ENCODE data around the gene RBM23. TPM values are rescaled to one million over a fixed set of nuclear protein-coding genes. Genes with fewer than 3 reads are reported as not detected.
A peak's percentile ranks its signal among the peaks of the same experiment; 100 is the strongest.

The RBM23 gene
- total RNA-seq, 1 experiment from 2014 or later: 78.0 TPM

DNA sequence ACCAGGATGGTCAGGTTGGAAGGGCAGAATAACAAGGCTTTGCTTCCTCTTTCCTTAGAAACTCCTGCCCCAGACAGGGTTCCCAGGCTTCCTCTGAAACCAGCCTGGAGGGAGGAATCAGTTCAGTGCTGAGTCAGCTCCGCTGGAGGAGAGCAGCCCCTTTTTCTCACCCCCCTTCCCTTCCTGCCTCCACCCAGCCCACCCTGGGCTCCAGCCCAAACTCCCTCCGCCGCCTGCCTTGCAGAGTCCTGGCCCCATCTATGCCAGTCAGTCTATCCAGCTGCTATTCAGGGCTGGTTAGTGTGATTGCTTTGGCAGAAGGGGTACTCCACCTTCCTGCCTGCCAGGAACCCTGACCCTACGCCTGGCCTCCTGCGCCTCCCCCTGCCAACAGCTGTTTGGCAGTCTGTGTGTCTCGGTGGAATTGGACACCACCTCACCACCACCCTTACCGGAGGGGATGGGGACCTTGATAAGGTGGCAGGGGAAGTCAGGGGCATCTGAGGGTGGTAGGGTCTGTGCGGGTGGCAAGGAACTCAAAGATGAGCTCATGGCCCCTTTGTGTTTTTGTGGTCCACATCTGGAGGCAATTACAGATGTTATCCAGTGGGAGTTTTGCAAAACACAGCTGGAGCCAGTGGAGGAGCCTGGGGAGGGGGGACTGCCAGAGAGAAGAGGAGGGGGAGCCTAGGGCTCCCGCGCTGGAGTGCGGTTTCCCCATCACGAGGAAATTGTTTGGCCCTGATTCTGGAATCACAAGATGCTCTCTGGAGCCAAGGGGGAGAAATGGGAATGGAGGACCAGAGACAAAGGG lies 70.4 kb downstream of the RBM23 start:
- in situ Hi-C loops (cut with HindIII; ENCODE audit: low sequenced_read_pairs): no loop called here
- DNase-seq (ENCODE audit: low spot score): no peak

DNA sequence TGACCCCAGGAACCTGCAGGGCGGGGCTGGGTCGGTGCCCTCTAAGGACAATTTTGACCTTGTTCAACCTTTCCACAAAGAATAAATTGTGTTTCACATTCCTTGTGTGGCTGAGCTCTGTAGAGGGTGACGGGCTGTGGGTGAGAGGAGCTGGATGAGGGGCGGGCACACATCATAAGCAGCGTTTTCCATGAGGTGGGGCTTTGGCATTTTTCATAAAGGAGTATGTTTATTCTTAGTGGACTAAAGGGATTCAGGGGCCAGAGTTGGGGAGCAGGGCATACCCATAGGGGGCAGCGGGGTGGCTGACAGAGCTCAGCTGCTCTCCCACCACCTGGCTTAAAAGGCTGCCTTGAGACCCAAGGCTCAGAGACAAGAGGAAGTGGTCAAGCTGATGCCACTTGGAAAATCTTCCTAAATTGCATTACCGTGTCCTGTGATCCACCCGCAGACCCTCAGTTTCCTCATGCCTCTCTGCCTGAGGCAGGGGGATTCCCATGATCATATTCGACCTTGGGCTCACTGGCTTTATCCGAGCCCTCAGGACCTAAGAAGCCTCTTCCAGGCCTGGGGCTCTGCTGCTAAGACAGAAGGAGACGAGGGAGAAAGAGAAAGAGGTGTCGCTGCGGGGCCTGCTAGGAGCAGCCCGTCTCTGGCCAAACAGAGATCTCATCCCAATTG lies 71.1 kb downstream of the RBM23 start:
- in situ Hi-C loops (cut with HindIII; ENCODE audit: low sequenced_read_pairs): no loop called here
- DNase-seq (ENCODE audit: low spot score): peak; percentile 40

DNA sequence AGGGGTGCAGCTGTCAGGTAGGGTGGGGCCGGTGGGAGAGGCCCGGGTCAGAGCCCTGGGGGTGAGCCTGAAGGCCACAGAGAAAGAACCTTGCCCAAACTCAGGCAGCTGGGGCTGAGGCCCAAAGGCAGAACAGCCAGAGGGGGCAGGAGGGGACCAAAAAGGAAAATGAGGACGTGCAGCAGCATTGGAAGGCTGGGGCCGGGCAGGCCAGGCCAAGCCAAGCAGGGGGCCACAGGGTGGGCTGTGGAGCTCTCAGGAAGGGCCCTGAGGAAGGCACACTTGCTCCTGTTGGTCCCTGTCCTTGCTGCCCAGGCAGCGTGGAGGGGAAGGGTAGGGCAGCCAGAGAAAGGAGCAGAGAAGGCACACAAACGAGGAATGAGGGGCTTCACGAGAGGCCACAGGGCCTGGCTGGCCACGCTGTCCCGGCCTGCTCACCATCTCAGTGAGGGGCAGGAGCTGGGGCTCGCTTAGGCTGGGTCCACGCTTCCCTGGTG lies 72.1 kb downstream of the RBM23 start:
- in situ Hi-C loops (cut with HindIII; ENCODE audit: low sequenced_read_pairs): no loop called here
- no peak for DNase-seq (ENCODE audit: low spot score)

DNA sequence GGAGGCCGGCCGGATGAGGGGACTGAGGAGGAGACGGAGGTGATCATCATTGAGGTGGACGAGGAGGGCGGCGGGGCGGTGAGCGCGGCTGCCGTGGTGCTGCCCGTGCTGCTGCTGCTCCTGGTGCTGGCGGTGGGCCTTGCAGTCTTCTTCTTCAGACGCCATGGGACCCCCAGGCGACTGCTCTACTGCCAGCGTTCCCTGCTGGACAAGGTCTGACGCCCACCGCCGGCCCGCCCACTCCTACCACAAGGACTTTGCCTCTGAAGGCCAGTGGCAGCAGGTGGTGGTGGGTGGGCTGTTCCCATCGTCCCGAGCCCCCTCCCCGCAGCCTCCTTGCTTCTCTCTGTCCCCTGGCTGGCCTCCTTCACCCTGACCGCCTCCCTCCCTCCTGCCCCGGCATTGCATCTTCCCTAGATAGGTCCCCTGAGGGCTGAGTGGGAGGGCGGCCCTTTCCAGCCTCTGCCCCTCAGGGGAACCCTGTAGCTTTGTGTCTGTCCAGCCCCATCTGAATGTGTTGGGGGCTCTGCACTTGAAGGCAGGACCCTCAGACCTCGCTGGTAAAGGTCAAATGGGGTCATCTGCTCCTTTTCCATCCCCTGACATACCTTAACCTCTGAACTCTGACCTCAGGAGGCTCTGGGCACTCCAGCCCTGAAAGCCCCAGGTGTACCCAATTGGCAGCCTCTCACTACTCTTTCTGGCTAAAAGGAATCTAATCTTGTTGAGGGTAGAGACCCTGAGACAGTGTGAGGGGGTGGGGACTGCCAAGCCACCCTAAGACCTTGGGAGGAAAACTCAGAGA lies 72.9 kb downstream of the RBM23 start:
- no peak for DNase-seq (ENCODE audit: low spot score)
- in situ Hi-C loops (cut with HindIII; ENCODE audit: low sequenced_read_pairs): no loop called here

DNA sequence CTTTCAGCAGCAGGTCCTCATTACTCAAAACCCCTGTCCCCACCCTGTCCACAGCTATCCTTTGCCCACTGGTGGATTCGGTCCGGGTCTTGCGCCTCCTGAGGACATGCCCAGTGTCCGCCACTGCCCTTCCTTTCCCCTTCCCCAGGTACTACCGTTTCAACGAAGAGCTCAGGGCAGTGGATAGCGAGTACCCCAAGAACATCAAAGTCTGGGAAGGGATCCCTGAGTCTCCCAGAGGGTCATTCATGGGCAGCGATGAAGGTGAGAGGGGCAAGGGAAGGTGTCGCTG lies 73.9 kb downstream of the RBM23 start:
- in situ Hi-C loops (cut with HindIII; ENCODE audit: low sequenced_read_pairs): no loop called here
- DNase-seq (ENCODE audit: low spot score): no peak

DNA sequence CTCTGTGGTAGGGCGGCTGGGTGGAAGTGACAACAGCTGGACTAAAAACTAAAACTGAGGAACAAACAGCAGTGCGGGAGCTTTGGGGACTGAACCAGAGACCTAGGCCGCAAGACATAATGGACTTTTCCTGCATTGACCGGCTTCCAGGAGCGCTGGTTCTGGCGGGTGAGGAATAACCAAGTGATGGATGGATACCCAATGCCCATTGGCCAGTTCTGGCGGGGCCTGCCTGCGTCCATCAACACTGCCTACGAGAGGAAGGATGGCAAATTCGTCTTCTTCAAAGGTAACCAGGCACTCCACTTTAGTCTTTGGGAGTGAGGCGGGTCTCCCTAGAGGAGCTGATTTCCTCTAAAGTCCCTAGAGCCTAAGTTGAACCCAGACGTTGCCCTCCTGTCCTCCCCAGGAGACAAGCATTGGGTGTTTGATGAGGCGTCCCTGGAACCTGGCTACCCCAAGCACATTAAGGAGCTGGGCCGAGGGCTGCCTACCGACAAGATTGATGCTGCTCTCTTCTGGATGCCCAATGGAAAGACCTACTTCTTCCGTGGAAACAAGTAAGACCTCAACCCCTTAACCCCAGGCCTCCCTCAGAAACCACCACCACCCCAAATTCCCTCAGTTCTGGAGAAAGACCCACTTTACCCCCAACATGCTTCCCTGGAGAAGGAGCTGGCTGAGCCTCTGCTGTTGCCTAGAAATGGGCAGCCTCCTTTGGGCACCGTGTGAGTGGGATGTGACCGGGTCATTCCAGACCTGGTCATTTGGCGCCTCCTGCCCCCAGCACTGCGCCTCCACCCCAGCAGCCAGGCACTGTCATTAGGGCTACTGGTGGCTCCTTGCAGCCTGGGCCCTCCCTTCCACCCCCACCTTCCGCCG lies 74.5 kb downstream of the RBM23 start:
- no peak for DNase-seq (ENCODE audit: low spot score)
- in situ Hi-C loops (cut with HindIII; ENCODE audit: low sequenced_read_pairs): no loop called here

Other genes with a start within 250 kb of the RBM23 start
- gene OXA1L, start 152.5 kb downstream of the RBM23 start, total RNA-seq (2014; rRNA removed; shearing (Covaris generic)): 187 and 240 TPM in 2 replicates
- 27.3 and 28.1 TPM in 2 replicates for gene SLC7A7, start 103.7 kb downstream of the RBM23 start, total RNA-seq (2014; rRNA removed; shearing (Covaris generic))
- 77.9 and 133 TPM in 2 replicates for gene MRPL52, start 89.3 kb downstream of the RBM23 start, total RNA-seq (2014; rRNA removed; shearing (Covaris generic))
- 294 and 298 TPM in 2 replicates for gene MMP14, start 82.6 kb downstream of the RBM23 start, total RNA-seq (2014; rRNA removed; shearing (Covaris generic))
- 37.1 and 41.5 TPM in 2 replicates for gene LRP10, start 47.4 kb downstream of the RBM23 start, total RNA-seq (2014; rRNA removed; shearing (Covaris generic))
- not detected in 2 replicates for gene REM2, start 35.9 kb downstream of the RBM23 start, total RNA-seq (2014; rRNA removed; shearing (Covaris generic))
- gene PRMT5, start 10.2 kb upstream of the RBM23 start, total RNA-seq (2014; rRNA removed; shearing (Covaris generic)): 206 and 257 TPM in 2 replicates
- 102 and 131 TPM in 2 replicates for gene HAUS4, start 37.9 kb upstream of the RBM23 start, total RNA-seq (2014; rRNA removed; shearing (Covaris generic))
- 16.4 and 17.0 TPM in 2 replicates for gene AJUBA, start 63.4 kb upstream of the RBM23 start, total RNA-seq (2014; rRNA removed; shearing (Covaris generic))
- gene C14orf93, start 91.0 kb upstream of the RBM23 start, total RNA-seq (2014; rRNA removed; shearing (Covaris generic)): 8.7 and 15.1 TPM in 2 replicates
- 447 and 480 TPM in 2 replicates for gene PSMB5, start 115.8 kb upstream of the RBM23 start, total RNA-seq (2014; rRNA removed; shearing (Covaris generic))
- gene PSMB11, start 123.1 kb upstream of the RBM23 start, total RNA-seq (2014; rRNA removed; shearing (Covaris generic)): not detected in 2 replicates
- 8.7 and 10.9 TPM in 2 replicates for gene CDH24, start 138.4 kb upstream of the RBM23 start, total RNA-seq (2014; rRNA removed; shearing (Covaris generic))
- gene ACIN1, start 176.0 kb upstream of the RBM23 start, total RNA-seq (2014; rRNA removed; shearing (Covaris generic)): 80.3 and 95.3 TPM in 2 replicates
- gene C14orf119, start 176.4 kb upstream of the RBM23 start, total RNA-seq (2014; rRNA removed; shearing (Covaris generic)): 53.7 and 55.2 TPM in 2 replicates
- gene CIROP, start 185.8 kb upstream of the RBM23 start, total RNA-seq (2014; rRNA removed; shearing (Covaris generic)): not detected in 2 replicates
- not detected in 2 replicates for gene CEBPE, start 200.1 kb upstream of the RBM23 start, total RNA-seq (2014; rRNA removed; shearing (Covaris generic))